Ascending aorta (tissue), 2 donors: ENCODE data around the gene SDSL. TPM values are rescaled to one million over a fixed set of nuclear protein-coding genes. Genes with fewer than 3 reads are reported as not detected.

ENCODE experiments used
- DNase-seq, 2 donors: peaks; one replicate each; pipeline ENCODE4 v3.0.0-alpha.2; 2019; ENCODE audit warnings: low spot score in 2 of 2
- H3K27ac ChIP-seq, 2 donors: fragments of 200-600 bp; sonication (generic); one replicate each; pipeline ENCODE4 v1.5.1; 2016 to 2017; ENCODE audit warnings: mild to moderate bottlenecking in 1 of 2
- H3K27me3 ChIP-seq: fragments of 200-600 bp; sonication (generic); one replicate; pipeline ENCODE4 v1.5.1; 2017
- H3K36me3 ChIP-seq, 2 donors: fragments of 200-600 bp; sonication (generic); one replicate each; pipeline ENCODE4 v1.5.1; 2016
- H3K4me1 ChIP-seq, 2 donors: fragments of 200-600 bp; sonication (generic); one replicate each; pipeline ENCODE4 v1.5.1; 2016 to 2017; ENCODE audit warnings: mild to moderate bottlenecking in 1 of 2
- H3K4me3 ChIP-seq, 2 donors: fragments of 200-600 bp; sonication (generic); one replicate each; pipeline ENCODE4 v1.5.1; 2016 to 2017; ENCODE audit warnings: mild to moderate bottlenecking in 1 of 2
- H3K9me3 ChIP-seq, 2 donors: fragments of 200-600 bp; sonication (generic); one replicate each; pipeline ENCODE4 v1.5.1; 2016
- CTCF ChIP-seq, 3 experiments: fragments of 200-600 bp in 2 of 3; fragments of 450-650 bp in 1 of 3; sonication (generic) in 2 of 3; IDR thresholded peaks; one replicate each; pipeline ENCODE4 v1.5.1; 2016 to 2019; ENCODE audit warnings: antibody characterized with exemption in 3 of 3, mild to moderate bottlenecking in 1 of 3, moderate library complexity in 1 of 3
- intact Hi-C: fragments of 100-400 bp; cut with DNase I; formaldehyde crosslinking; loops from one replicate; pipeline ENCODE4 v1.15.1; 2023
- total RNA-seq: library from RNA; depleted of rRNA; stranded (reverse); fragments of >200 nt; gene quantifications from one replicate; pipeline ENCODE4 v1.1.0, GENCODE V29; 2016

SDSL gene
- total RNA-seq, 1 donor from 2014 or later: 11.0 TPM

GRCh38 chr12:113387631-113388030 is 34.5 kb upstream of the SDSL start:
- no peak for DNase-seq
- H3K27me3 ChIP-seq: no peaks in the 10 kb centered on the region
- H3K4me1 ChIP-seq: no peaks in the 10 kb centered on the region
- H3K27ac ChIP-seq: no peak overlapping the region
- no peak overlapping the region for H3K4me3 ChIP-seq
- intact Hi-C loops: no loop called here
- TF ChIP-seq CTCF (IDR thresholded peaks at IDR 0.05): no peak
- no peaks in the 10 kb centered on the region for H3K9me3 ChIP-seq
- H3K36me3 ChIP-seq: peaks cover 44 to 83% of the 10 kb centered on the region in 2 donors

GRCh38 chr12:113388351-113388750 is 33.8 kb upstream of the SDSL start:
- intact Hi-C loops: no loop called here
- no peaks in the 10 kb centered on the region for H3K4me1 ChIP-seq
- H3K36me3 ChIP-seq: peaks cover 40 to 78% of the 10 kb centered on the region in 2 donors
- no peak overlapping the region for H3K27ac ChIP-seq
- TF ChIP-seq CTCF (IDR thresholded peaks at IDR 0.05): no peak
- no peak overlapping the region for H3K4me3 ChIP-seq
- no peak for DNase-seq
- no peaks in the 10 kb centered on the region for H3K27me3 ChIP-seq
- H3K9me3 ChIP-seq: no peaks in the 10 kb centered on the region

GRCh38 chr12:113390064-113391043 is 31.8 kb upstream of the SDSL start:
- intact Hi-C loops: no loop called here
- H3K27me3 ChIP-seq: no peaks in the 10 kb centered on the region
- no peak overlapping the region for H3K4me3 ChIP-seq
- DNase-seq: no peak
- H3K36me3 ChIP-seq: peaks cover 28 to 60% of the 10 kb centered on the region in 2 donors
- no peaks in the 10 kb centered on the region for H3K9me3 ChIP-seq
- no peak for TF ChIP-seq CTCF (IDR thresholded peaks at IDR 0.05)
- no peaks in the 10 kb centered on the region for H3K4me1 ChIP-seq
- H3K27ac ChIP-seq: no peak overlapping the region

DNA sequence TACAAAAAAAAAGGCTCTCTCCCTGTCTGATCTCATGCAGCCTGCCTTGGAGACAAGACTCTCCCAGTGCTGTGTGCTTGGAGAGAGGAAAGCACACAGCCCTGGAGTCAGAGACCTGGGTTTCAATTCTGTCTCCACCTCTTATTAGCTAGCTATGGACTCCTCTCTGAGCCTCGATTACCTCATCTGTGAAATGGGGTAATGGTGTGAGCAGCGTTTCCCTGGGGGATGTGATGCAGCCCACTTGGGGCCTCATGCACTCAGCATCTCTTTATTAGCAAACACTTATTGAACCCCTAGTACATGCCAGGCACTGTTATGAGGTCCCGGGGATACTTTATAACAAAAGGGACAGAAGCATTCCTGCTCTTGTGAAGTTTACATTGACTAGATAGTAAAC is 31.0 kb upstream of the SDSL start:
- H3K4me1 ChIP-seq: no peaks in the 10 kb centered on the region
- H3K4me3 ChIP-seq: no peak overlapping the region
- intact Hi-C loops: no loop called here
- no peaks in the 10 kb centered on the region for H3K9me3 ChIP-seq
- H3K27me3 ChIP-seq: no peaks in the 10 kb centered on the region
- peaks cover 24 to 52% of the 10 kb centered on the region in 2 donors for H3K36me3 ChIP-seq
- TF ChIP-seq CTCF (IDR thresholded peaks at IDR 0.05): no peak
- DNase-seq: no peak
- H3K27ac ChIP-seq: no peak overlapping the region

DNA sequence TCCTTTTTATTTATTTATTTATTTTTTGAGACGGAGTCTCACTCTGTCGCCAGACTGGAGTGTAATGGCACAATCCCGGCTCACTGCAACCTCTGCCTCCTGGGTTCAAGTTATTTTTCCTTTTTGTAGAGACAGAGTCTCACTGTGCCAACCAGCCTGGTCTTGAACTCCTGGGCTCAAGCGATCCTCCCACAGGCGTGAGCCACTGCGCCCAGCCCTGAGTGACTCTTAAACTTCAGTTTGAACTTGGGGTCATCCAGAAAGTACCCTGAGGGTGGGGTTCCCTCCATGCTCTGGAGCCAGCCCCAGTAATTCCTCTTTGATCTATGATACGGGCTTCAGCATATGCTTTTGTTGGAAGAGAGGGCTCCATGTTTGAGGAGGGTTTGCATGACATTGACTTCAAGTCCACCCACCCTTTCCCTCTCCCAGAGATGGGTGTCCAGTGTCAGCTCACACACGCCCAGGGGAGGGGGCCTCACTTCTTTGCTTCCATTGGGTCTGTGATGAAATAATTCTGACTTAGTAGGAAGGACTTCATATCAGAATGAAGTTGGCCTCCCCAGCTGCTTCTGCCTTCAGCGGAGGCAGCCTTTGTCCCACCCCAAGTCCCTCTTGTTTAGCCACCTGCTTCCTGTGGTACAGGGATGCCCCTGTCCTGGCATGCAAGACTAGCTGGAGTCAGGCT is 30.4 kb upstream of the SDSL start:
- H3K27me3 ChIP-seq: no peaks in the 10 kb centered on the region
- intact Hi-C loops: no loop called here
- H3K36me3 ChIP-seq: peaks cover 24 to 45% of the 10 kb centered on the region in 2 donors

More for the DNA sequence above, 30.4 kb upstream of the SDSL start:
- Histone ChIP-seq H3K4me3 (no peak overlapping the region), H3K27ac (no peak overlapping the region), H3K9me3 (no peaks in the 10 kb centered on the region), H3K4me1 (no peaks in the 10 kb centered on the region)
- TF ChIP-seq CTCF (IDR thresholded peaks at IDR 0.05): no peak
- DNase-seq: no peak
